ENCODE results near the gene REPIN1.

Gene REPIN1

GRCh38 chr7:150397346-150398107 lies 28.9 kb downstream of the REPIN1 start:
- DNase-seq, result no peak

GRCh38 chr7:150398108-150398964 lies 29.7 kb downstream of the REPIN1 start:
- no peak for DNase-seq

DNA sequence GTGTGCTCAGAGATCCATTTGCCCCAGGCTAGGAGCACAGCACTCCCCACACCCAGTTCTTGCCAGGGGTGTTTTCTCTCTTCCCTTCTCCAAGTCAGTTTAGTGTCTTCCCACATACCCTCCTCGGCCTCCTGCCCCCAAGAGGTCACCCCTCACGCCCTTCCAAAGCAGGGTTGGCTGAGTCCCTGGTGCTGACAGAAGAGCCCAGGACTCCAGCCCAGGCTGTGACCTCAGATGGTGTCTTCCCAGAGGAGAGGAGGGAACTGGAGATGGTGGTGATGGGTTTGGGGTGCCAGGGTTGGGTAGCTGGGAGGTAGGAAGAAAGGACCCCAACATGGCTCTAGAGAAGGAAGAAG lies 30.3 kb downstream of the REPIN1 start:
- no peak for DNase-seq

GRCh38 chr7:150399421-150400007 lies 30.9 kb downstream of the REPIN1 start:
- DNase-seq, result no peak

DNA sequence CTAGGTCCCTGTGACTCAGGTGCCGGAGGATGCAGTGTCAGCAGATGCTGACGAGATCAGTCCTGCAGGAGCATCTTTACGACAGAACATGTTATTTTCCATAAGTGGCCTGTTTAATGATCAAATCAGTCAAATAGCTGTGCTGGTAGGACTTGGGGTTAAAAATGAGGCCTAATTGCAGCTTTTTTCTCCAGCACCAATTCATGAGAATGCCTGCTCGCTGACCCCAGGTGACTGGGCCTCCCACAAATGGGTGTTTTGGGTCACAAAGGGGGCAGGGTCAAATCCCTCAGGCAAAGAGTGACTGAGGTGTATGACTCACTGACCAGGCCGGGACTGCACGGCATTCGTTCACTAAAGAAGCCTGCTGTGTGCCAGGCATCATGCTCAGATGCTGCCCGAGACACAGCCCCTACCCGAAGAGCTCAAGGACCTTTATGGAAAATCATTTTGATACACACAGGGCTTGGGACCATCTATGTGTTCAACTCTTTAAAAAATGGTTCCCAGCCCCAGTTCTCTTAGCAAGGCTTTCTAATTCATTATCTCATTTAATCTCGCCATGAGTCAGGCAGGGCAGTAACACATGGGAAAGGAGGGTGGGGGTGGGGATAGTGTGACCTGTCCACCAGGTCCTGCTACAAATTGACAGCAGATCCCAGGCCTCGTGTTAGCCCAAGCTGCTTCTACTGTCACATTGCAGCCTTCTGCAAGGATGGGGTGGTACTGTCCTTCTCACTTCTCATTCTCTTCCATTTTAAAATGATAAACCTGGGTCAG lies 31.6 kb downstream of the REPIN1 start:
- DNase-seq, result no peak

DNA sequence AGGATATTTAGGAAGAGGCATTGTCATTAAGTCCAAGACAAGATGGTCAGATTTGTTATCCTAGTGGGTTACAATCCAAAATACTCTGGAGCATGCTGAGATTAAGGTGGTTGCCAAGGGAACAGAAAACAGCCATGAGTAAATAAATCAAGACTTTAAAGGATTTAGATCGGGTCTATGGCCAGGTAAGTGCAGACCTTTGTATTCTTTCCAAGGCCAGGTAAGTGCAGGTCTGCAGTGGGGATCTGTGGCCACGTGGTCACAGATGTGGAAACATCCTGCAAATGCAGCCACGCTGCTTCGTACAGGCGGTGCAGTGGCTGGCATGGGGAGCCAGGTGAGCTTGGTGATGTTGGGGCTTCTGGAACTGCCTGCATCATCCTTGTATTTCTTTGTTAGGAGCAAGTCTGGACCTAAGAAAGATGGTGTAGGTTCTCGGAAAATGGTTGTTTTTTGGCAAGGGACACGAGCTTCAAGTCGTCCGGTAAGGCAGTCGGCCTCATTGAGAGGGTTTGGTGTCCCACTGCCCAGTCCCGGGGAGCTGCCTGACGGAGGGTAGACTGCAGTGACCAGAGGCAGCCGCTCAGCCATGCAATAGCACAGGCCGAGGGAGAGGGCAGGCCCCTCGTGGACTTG lies 32.3 kb downstream of the REPIN1 start:
- DNase-seq, result no peak

DNA sequence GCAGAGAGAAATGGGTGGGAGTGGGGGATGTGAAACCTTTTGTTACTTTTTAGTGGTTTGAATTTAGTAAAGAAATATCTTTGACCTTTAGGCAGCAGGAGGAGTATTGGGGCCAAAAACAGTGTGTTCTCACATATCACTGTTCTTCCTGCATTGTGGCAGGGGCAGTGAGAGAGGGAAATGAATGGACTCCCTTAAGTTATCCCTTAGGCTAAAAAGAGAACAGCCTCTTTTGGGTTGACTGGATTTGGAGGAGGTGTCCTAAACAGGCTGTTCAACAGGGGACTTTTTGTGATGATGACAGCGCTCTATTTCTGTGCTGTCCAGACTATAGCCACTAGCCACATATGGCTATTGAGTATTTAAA lies 32.8 kb downstream of the REPIN1 start:
- peak; percentile 33 for DNase-seq

GRCh38 chr7:150401861-150402631 lies 33.4 kb downstream of the REPIN1 start:
- no peak for DNase-seq

GRCh38 chr7:150402671-150403321 lies 34.2 kb downstream of the REPIN1 start:
- no peak for DNase-seq

DNA sequence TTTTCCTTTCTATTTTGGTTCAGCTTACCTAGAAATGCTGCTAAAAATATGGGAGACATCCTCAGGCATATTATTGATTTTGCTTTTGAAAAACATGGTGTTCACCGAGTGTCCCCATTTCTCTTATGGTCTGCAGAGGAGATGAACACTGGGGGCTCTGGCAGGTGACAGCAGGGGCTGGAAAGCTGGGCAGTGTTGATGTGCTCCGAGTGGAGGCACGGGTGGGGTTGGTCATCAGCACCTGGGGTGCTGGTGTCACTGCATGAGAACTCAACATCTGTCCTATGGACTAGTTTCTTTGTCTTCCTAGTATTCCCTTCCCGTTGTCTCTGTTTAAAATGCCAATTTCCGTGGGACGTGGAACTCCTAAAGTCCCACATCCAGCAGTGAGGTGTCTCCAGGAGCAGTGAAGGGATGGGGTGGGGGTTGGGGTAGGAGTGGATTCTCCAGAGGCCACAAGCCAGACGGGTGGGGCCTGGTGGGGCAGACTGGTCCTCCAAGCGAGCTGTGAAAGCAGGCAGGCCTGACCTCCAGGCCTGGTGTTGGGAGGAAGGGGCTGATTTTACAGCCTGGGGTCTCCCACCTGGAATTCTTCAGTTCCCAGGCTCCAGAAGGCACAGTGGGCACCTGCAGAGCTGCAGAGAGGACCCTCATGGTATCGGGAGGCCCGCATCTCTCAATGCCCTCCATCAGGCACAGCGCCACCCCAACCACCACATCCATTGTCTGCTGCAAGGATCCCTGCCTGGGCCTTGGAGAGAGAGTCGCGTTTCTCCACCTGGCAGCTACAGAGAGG lies 35.0 kb downstream of the REPIN1 start:
- DNase-seq, result no peak

GRCh38 chr7:150404172-150404804 lies 35.7 kb downstream of the REPIN1 start:
- no peak for DNase-seq

- DNase-seq, result peak; percentile 81
These were observed 36.4 kb downstream of the REPIN1 start for GRCh38 chr7:150404805-150405583.

DNA sequence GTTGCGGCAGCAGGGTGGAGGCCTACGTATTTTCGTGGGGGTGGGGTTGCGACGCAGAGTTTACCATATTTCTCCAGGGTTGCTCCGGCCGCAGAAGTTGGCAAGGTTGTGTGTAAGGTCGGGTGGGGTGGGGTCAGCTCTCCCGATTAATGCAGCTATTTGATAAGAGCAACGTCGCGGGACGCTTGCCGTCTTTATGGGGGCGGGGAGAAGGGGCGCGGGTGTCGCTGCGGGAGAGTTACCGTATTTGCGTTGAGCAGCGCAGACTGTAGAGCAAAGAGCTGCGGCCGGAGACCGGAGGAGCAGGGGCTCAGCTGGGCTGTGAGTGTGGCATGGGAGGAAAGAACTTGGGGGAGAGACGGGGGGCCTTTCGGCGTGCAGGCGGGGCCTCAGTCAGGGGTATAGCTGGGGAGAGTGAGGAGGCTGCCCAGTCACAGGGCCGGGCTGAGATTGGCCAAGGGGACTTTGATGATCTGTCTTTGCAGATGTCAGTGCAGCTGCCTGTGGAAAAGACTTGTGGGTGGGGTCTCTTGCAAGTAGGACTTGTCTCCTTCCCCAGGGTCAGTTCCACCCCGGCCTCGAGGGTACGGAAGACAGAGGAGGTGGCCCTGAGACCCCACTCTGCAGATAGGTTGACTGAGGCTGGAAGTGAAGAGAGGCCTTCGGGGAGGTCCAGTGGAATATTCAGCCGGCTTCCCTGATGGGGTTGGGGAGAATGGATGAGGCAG lies 37.1 kb downstream of the REPIN1 start:
- no peak for DNase-seq

DNA sequence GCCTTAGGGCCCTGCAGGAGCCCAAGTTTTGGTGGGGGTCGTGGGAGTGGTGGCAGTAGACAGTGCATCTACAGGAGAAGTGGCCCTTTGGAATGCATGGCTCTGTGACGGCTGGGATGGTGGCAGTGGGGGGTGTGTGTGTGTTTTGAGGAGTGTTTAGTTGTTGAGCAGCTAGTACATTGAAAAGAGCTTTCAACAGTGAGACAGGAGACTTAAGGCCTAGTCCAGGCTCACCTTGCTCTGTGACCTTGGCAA lies 37.6 kb downstream of the REPIN1 start:
- no peak for DNase-seq

DNA sequence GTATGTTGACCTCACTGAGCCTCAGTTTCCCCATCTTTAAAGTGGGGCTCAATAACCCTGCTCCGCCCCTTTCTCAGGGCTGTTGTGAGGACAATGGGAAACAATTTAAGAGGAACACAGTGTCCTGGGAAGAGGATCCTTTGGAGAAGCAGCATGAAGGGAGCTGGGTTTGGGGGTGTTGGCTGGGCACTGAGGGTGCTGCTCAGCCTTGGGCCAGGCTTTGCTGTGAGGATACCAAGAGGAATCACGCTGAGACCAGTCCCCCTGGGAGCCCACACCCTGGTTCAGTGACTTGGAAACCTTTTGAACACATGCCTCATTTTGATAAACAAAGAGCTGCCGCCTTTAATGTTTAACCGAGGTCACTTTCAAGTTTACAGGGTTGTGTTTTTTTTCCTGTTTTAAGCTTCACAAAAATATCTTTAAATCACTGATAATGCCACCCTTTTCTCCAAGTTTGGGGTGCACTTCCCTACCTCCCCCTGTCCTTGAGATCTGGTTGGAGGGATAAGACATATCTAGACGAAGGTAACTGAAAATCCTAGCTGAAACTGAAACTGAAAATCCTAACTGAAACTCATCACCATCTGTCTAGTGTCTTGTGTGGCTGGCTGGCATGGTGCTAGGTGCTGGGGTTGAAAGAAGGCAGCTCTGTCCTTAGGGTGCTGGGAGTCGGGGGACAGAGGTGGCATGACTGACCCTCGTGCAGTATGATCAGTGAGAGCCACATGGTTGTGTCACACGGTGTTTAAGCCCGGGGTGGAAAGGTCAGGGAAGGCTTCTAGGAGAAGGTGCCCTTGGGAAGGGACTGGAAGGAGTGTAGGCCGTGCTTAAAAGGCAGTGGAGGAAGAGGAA lies 38.2 kb downstream of the REPIN1 start:
- peak; percentile 54 for DNase-seq

GRCh38 chr7:150407588-150408392 lies 39.2 kb downstream of the REPIN1 start:
- DNase-seq, result no peak

All from MV-4-11 (cell line).